Smooth muscle cell of the brain vasculature (primary cell): ENCODE data around the gene MKNK2.

Experiments
- DNase-seq: peaks from one replicate; pipeline ENCODE4 v3.0.0-alpha.2; 2012; ENCODE audit warnings: low read depth, low spot score

The MKNK2 gene

GRCh38 chr19:2080336-2080988, 29.4 kb upstream of the MKNK2 start:
- DNase-seq: no peak

GRCh38 chr19:2079865-2080301, 28.8 kb upstream of the MKNK2 start:
- DNase-seq: no peak

- no peak for DNase-seq
These were observed 28.2 kb upstream of the MKNK2 start for GRCh38 chr19:2079076-2079864.

- no peak for DNase-seq
These were observed 27.0 kb upstream of the MKNK2 start for GRCh38 chr19:2077833-2078619.

- no peak for DNase-seq
These were observed 26.4 kb upstream of the MKNK2 start for GRCh38 chr19:2077398-2077797.

- DNase-seq: no peak
These were observed 25.5 kb upstream of the MKNK2 start for GRCh38 chr19:2076526-2076944.

GRCh38 chr19:2072757-2073551, 21.9 kb upstream of the MKNK2 start:
- no peak for DNase-seq

GRCh38 chr19:2070986-2071673, 20.1 kb upstream of the MKNK2 start:
- DNase-seq: no peak

- DNase-seq: no peak
These were observed 19.4 kb upstream of the MKNK2 start for GRCh38 chr19:2070436-2070827.

- DNase-seq: no peak
These were observed 13.9 kb upstream of the MKNK2 start for GRCh38 chr19:2064788-2065524.

- DNase-seq: no peak
These were observed 13.3 kb upstream of the MKNK2 start for GRCh38 chr19:2064395-2064787.

- no peak for DNase-seq
These were observed 12.8 kb upstream of the MKNK2 start for GRCh38 chr19:2063824-2064223.

- DNase-seq: no peak
These were observed 11.7 kb upstream of the MKNK2 start for GRCh38 chr19:2062770-2063169.

- DNase-seq: no peak
These were observed 11.3 kb upstream of the MKNK2 start for GRCh38 chr19:2062389-2062729.

- DNase-seq: peak; percentile 96
These were observed 10.7 kb upstream of the MKNK2 start for GRCh38 chr19:2061495-2062388.

GRCh38 chr19:2060884-2061494, 9.9 kb upstream of the MKNK2 start:
- peak; percentile 74 for DNase-seq

- DNase-seq: no peak
These were observed 8.6 kb upstream of the MKNK2 start for GRCh38 chr19:2059422-2060201.
